GM06990 (cell line): ENCODE measurements around the gene RNF145.

ENCODE experiments used
- DNase-seq: peaks from one replicate; pipeline ENCODE4 v3.0.0-alpha.2; 2011; ENCODE audit not compliant: insufficient read length; ENCODE audit errors: extremely low read depth
- H3K27me3 ChIP-seq: replicated peaks from 2 replicates; pipeline ENCODE4 v1.6.0; 2011; ENCODE audit warnings: low read length; ENCODE audit not compliant: control insufficient read depth, insufficient read depth
- H3K36me3 ChIP-seq: 2 replicates; pipeline ENCODE4 v1.5.1; 2011; ENCODE audit warnings: low read length; ENCODE audit not compliant: control insufficient read depth, insufficient read depth
- H3K4me3 ChIP-seq: replicated peaks from 2 replicates; pipeline ENCODE4 v1.5.1; 2011; ENCODE audit warnings: low read depth, mild to moderate bottlenecking, control low read depth, low read length
- CTCF ChIP-seq: IDR thresholded peaks from 2 replicates; pipeline ENCODE4 v1.5.1; 2011; ENCODE audit warnings: low read length, control low read depth, mild to moderate bottlenecking, inconsistent platforms; ENCODE audit not compliant: insufficient read depth, poor library complexity, severe bottlenecking

The RNF145 gene

DNA sequence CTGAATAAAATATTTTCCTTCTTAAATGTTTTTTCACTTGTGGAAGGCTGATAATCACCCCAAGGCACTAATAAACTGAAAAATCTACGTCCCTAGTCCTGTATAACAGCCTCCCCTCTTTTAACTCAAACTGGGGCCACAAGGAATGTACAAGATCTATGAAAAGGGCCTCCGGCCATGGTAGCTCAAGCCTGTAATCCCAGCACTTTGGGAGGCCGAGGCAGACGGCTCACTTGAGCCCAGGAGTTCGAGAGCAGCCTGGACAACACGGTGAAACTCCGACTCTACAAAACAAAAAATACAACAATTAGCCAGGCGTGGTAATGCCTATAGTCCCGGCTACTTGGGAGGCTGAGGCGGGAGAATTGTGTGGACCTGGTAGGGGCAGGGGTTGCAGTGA lies 23.6 kb downstream of the RNF145 start:
- Histone ChIP-seq H3K4me3 (no peak overlapping the region), H3K27me3 (no peaks in the 10 kb centered on the region), H3K36me3 (peaks cover 1% of the 10 kb centered on the region)
- no peak for DNase-seq
- TF ChIP-seq CTCF = no peak

- no peaks in the 10 kb centered on the region for H3K27me3 ChIP-seq
- H3K36me3 ChIP-seq = peaks cover 1% of the 10 kb centered on the region
- DNase-seq = no peak
- TF ChIP-seq CTCF = no peak
- no peak overlapping the region for H3K4me3 ChIP-seq
Measured at GRCh38 chr5:159184858-159185381, 24.4 kb downstream of the RNF145 start.

DNA sequence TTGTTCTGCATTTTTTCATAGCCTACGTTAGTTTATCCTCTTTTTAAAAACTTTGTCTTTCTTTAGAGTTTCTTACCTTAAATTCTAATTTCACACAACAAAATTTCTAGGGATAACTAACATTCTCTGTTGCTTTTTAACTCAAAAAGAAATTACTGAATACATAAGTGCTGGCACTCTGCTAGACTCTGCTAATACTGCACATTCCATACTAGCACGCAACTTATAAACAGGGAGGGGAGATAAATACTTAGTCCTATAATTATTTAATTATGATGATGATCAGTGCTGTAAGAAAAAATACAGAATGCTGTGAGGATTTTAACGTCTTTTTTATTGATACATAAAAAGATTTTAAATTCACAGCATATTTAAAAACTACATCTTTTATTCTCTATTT lies 25.1 kb downstream of the RNF145 start:
- DNase-seq = no peak
- Histone ChIP-seq H3K36me3 (peaks cover 1% of the 10 kb centered on the region), H3K27me3 (no peaks in the 10 kb centered on the region), H3K4me3 (no peak overlapping the region)
- no peak for TF ChIP-seq CTCF

DNA sequence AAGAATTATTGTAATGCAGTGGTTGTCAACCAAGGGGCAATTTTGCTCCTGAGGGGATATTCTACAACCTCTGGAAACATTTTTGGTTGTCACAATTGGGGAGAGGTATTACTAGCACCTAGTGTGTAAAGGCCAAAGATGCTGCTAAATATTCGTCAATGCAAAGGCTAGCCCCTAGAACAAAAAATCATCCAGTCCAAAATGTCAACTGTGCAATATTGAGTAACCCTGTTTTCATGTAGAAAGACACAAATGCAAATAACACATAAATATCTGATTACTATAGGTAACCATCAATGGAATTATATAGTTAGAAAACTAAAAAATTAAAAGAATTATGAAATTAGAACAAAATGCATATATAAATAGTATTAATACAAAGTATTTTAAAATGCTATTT lies 26.1 kb downstream of the RNF145 start:
- DNase-seq = no peak
- TF ChIP-seq CTCF = no peak
- no peaks in the 10 kb centered on the region for H3K27me3 ChIP-seq
- no peak overlapping the region for H3K4me3 ChIP-seq
- H3K36me3 ChIP-seq = peaks cover 1% of the 10 kb centered on the region; the same call in 1 of the 2 replicates

- no peak for DNase-seq
- Histone ChIP-seq H3K4me3 (no peak overlapping the region), H3K36me3 (peaks cover 1% of the 10 kb centered on the region; the same call in 1 of the 2 replicates), H3K27me3 (no peaks in the 10 kb centered on the region)
- no peak for TF ChIP-seq CTCF
Measured at GRCh38 chr5:159182691-159183090, 26.7 kb downstream of the RNF145 start.

GRCh38 chr5:159181651-159182050 lies 27.7 kb downstream of the RNF145 start:
- Histone ChIP-seq H3K4me3 (no peak overlapping the region), H3K36me3 (peaks cover 1% of the 10 kb centered on the region; the same call in 1 of the 2 replicates), H3K27me3 (no peaks in the 10 kb centered on the region)
- TF ChIP-seq CTCF = no peak
- no peak for DNase-seq
